Mucosa of stomach (tissue), 1 donor: ENCODE data around the gene GUCY1A1.

ENCODE experiments used
- H3K27me3 ChIP-seq: one replicate; pipeline ENCODE4 v1.7.0; 2013; ENCODE audit warnings: mild to moderate bottlenecking, low read length; ENCODE audit not compliant: control insufficient read depth, insufficient read depth
- H3K36me3 ChIP-seq: one replicate; pipeline ENCODE4 v1.7.0; 2013; ENCODE audit warnings: low read length; ENCODE audit not compliant: control insufficient read depth, insufficient read depth
- H3K4me1 ChIP-seq: one replicate; pipeline ENCODE4 v1.7.0; 2013; ENCODE audit warnings: mild to moderate bottlenecking, low read length; ENCODE audit not compliant: control insufficient read depth, insufficient read depth
- H3K4me3 ChIP-seq: one replicate; pipeline ENCODE4 v1.7.0; 2013; ENCODE audit warnings: low read length
- H3K9ac ChIP-seq: one replicate; pipeline ENCODE4 v1.7.0; 2013; ENCODE audit warnings: mild to moderate bottlenecking, low read length, moderate library complexity
- H3K9me3 ChIP-seq: one replicate; pipeline ENCODE4 v1.7.0; 2013; ENCODE audit warnings: mild to moderate bottlenecking, low read length, moderate library complexity; ENCODE audit not compliant: control insufficient read depth
- donor health status: Pancreatic carcinoma.

The GUCY1A1 gene

GRCh38 chr4:155772459-155773195 lies 106.0 kb downstream of the GUCY1A1 start:
- no peaks in the 10 kb centered on the region for H3K27me3 ChIP-seq
- H3K9ac ChIP-seq = no peak overlapping the region
- no peak overlapping the region for H3K4me3 ChIP-seq
- no peaks in the 10 kb centered on the region for H3K36me3 ChIP-seq
- no peaks in the 10 kb centered on the region for H3K9me3 ChIP-seq
- H3K4me1 ChIP-seq = no peaks in the 10 kb centered on the region

GRCh38 chr4:155773196-155773800 lies 106.7 kb downstream of the GUCY1A1 start:
- H3K27me3 ChIP-seq = no peaks in the 10 kb centered on the region
- no peaks in the 10 kb centered on the region for H3K4me1 ChIP-seq
- no peak overlapping the region for H3K4me3 ChIP-seq
- H3K36me3 ChIP-seq = no peaks in the 10 kb centered on the region
- H3K9me3 ChIP-seq = no peaks in the 10 kb centered on the region
- no peak overlapping the region for H3K9ac ChIP-seq

GRCh38 chr4:155774033-155774432 lies 107.4 kb downstream of the GUCY1A1 start:
- Histone ChIP-seq H3K9ac (no peak overlapping the region), H3K4me3 (no peak overlapping the region), H3K9me3 (no peaks in the 10 kb centered on the region), H3K4me1 (no peaks in the 10 kb centered on the region), H3K36me3 (no peaks in the 10 kb centered on the region), H3K27me3 (no peaks in the 10 kb centered on the region)

- H3K9ac ChIP-seq = no peak overlapping the region
- H3K36me3 ChIP-seq = no peaks in the 10 kb centered on the region
- no peaks in the 10 kb centered on the region for H3K27me3 ChIP-seq
- no peaks in the 10 kb centered on the region for H3K4me1 ChIP-seq
- no peak overlapping the region for H3K4me3 ChIP-seq
- no peaks in the 10 kb centered on the region for H3K9me3 ChIP-seq
Observed at GRCh38 chr4:155777971-155778735, 111.5 kb downstream of the GUCY1A1 start.

- Histone ChIP-seq H3K4me1 (no peaks in the 10 kb centered on the region), H3K36me3 (no peaks in the 10 kb centered on the region)
Observed at GRCh38 chr4:155780775-155781174, 114.1 kb downstream of the GUCY1A1 start.

GRCh38 chr4:155781249-155781831 lies 114.7 kb downstream of the GUCY1A1 start:
- no peaks in the 10 kb centered on the region for H3K27me3 ChIP-seq
- H3K4me1 ChIP-seq = no peaks in the 10 kb centered on the region
- H3K4me3 ChIP-seq = no peak overlapping the region
- H3K36me3 ChIP-seq = no peaks in the 10 kb centered on the region
- H3K9ac ChIP-seq = no peak overlapping the region
- no peaks in the 10 kb centered on the region for H3K9me3 ChIP-seq

More at GRCh38 chr4:155780775-155781174, 114.1 kb downstream of the GUCY1A1 start:
- no peak overlapping the region for H3K9ac ChIP-seq
- no peaks in the 10 kb centered on the region for H3K9me3 ChIP-seq
- no peaks in the 10 kb centered on the region for H3K27me3 ChIP-seq
- H3K4me3 ChIP-seq = no peak overlapping the region
